PC-9 (cell line): ENCODE data around the gene NXPH2. TPM values are rescaled to one million over a fixed set of nuclear protein-coding genes. Genes with fewer than 3 reads are reported as not detected.

Source experiments
- BruUV-seq: library from RNA; stranded (reverse); fragments of 400-500 nt; replicated peaks from 2 replicates; lab custom pipeline; 2021; lab: Mats Ljungman, UMichigan
- CTCF ChIA-PET: fragments of 300-600 bp; sonication (Branson Sonifier 250); formaldehyde crosslinking; loops from one replicate; lab custom pipeline; 2022; ENCODE audit warnings: antibody characterized with exemption; lab: Charles Lee
- POLR2A ChIA-PET: fragments of 300-600 bp; sonication (Branson Sonifier 250); formaldehyde crosslinking; loops from one replicate; lab custom pipeline; 2022; ENCODE audit warnings: antibody characterized with exemption; ENCODE audit not compliant: unreplicated experiment; lab: Charles Lee
- DNase-seq, 2 experiments: peaks; one replicate each; pipeline versions ENCODE4 v3.0.0 to v3.0.0-alpha.2; 2015 to 2022; ENCODE audit warnings: mixed read lengths in 1 of 2
- H2AFZ ChIP-seq: fragments of 200-600 bp; sonication (generic); 2 replicates; pipeline ENCODE4 v1.8.1; 2017; ENCODE audit warnings: antibody characterized with exemption
- H3F3A ChIP-seq: fragments of 200-600 bp; sonication (generic); 2 replicates; pipeline ENCODE4 v1.8.1; 2017; ENCODE audit warnings: antibody characterized with exemption, mild to moderate bottlenecking, low read depth; ENCODE audit not compliant: insufficient read depth
- H3K27ac ChIP-seq: fragments of 200-600 bp; sonication (generic); 2 replicates; pipeline ENCODE4 v1.6.1; 2016; ENCODE audit warnings: mixed run types
- H3K27me3 ChIP-seq: fragments of 200-600 bp; sonication (generic); 2 replicates; pipeline ENCODE4 v1.6.1; 2016; ENCODE audit warnings: low read depth, mixed run types; ENCODE audit not compliant: insufficient read depth
- H3K36me3 ChIP-seq: fragments of 200-600 bp; sonication (generic); 2 replicates; pipeline ENCODE4 v1.6.1; 2016; ENCODE audit warnings: low read depth, mixed run types
- H3K4me1 ChIP-seq: fragments of 200-600 bp; sonication (generic); replicated peaks from 2 replicates; pipeline ENCODE4 v1.6.1; 2016; ENCODE audit warnings: mixed run types; ENCODE audit not compliant: insufficient read depth
- H3K4me2 ChIP-seq: fragments of 200-600 bp; sonication (generic); 2 replicates; pipeline ENCODE4 v1.6.1; 2017; ENCODE audit warnings: mixed run types
- H3K4me3 ChIP-seq: fragments of 200-600 bp; sonication (generic); 2 replicates; pipeline ENCODE4 v1.6.1; 2016; ENCODE audit warnings: mixed run types
- H3K79me2 ChIP-seq: fragments of 200-600 bp; sonication (generic); 2 replicates; pipeline ENCODE4 v1.6.1; 2017; ENCODE audit warnings: low read depth, mixed run types
- H3K9me2 ChIP-seq: fragments of 200-600 bp; sonication (generic); 2 replicates; pipeline ENCODE4 v1.8.1; 2017; ENCODE audit warnings: mild to moderate bottlenecking; ENCODE audit not compliant: insufficient read depth
- H3K9me3 ChIP-seq: fragments of 200-600 bp; sonication (generic); 2 replicates; pipeline ENCODE4 v1.8.1; 2016; ENCODE audit warnings: low read depth; ENCODE audit not compliant: insufficient read depth
- H4K20me1 ChIP-seq: fragments of 200-600 bp; sonication (generic); 2 replicates; pipeline ENCODE4 v1.8.1; 2017; ENCODE audit not compliant: insufficient read depth
- EZH2 ChIP-seq: fragments of 200-600 bp; sonication (generic); IDR thresholded peaks from 2 replicates; pipeline ENCODE4 v1.8.0; 2017; ENCODE audit warnings: antibody characterized with exemption, low read depth
- intact Hi-C: fragments of 100-400 bp; cut with micrococcal nuclease; formaldehyde crosslinking; loops from one replicate; pipeline ENCODE4 v1.10.0; 2022; ENCODE audit not compliant: unreplicated experiment
- total RNA-seq: library from RNA; stranded (reverse); gene quantifications from 2 replicates; pipeline ENCODE4 v1.2.3, GENCODE V29; 2021
- TF ChIP-seq, protein P1 (sequence below): fragments of 200-600 bp; sonication (generic); conservative IDR thresholded peaks from 2 replicates; pipeline ENCODE4 v1.6.1; 2017; ENCODE audit warnings: mixed run types, antibody characterized with exemption, mild to moderate bottlenecking, moderate library complexity

Gene NXPH2
- total RNA-seq, 1 experiment from 2014 or later, result not detected

DNA sequence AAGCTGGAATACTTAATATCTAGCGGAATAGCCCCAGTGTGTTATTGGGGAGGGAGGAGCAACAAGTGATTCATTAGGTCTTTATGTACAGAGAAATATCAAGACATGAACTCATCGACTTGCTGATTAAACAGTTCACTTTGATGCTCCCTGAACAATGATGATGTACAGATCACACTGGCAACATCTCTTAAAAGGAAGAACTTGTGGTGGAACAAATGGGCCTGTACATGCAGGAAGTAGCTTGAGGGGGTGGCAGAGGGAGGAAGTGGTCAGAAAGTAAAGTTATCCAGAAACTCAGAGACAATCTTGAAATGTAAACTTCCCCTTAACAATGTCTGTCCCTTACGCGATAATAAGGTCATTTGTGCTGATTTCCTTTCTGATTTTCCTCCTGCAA, 90.5 kb downstream of the NXPH2 start:
- H3K4me1 ChIP-seq, result no peaks in the 10 kb centered on the region
- no peaks in the 10 kb centered on the region for H3K27me3 ChIP-seq
- H4K20me1 ChIP-seq, result no peaks in the 10 kb centered on the region
- H3K79me2 ChIP-seq, result no peaks in the 10 kb centered on the region
- no peak overlapping the region for H3K4me3 ChIP-seq
- no peaks in the 10 kb centered on the region for H3K9me2 ChIP-seq
- H3F3A ChIP-seq, result no peaks in the 10 kb centered on the region
- H3K9me3 ChIP-seq, result no peaks in the 10 kb centered on the region
- TF ChIP-seq EZH2, result no peak
- TF ChIP-seq, protein P1, sequence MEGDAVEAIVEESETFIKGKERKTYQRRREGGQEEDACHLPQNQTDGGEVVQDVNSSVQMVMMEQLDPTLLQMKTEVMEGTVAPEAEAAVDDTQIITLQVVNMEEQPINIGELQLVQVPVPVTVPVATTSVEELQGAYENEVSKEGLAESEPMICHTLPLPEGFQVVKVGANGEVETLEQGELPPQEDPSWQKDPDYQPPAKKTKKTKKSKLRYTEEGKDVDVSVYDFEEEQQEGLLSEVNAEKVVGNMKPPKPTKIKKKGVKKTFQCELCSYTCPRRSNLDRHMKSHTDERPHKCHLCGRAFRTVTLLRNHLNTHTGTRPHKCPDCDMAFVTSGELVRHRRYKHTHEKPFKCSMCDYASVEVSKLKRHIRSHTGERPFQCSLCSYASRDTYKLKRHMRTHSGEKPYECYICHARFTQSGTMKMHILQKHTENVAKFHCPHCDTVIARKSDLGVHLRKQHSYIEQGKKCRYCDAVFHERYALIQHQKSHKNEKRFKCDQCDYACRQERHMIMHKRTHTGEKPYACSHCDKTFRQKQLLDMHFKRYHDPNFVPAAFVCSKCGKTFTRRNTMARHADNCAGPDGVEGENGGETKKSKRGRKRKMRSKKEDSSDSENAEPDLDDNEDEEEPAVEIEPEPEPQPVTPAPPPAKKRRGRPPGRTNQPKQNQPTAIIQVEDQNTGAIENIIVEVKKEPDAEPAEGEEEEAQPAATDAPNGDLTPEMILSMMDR, result no peak
- ChIA-PET CTCF (no interaction called here), POLR2A (no interaction called here)
- no peaks in the 10 kb centered on the region for H3K36me3 ChIP-seq
- intact Hi-C loops, result no loop called here
- no peak for DNase-seq
- BruUV-seq, result no TSS peak
- no peak overlapping the region for H3K27ac ChIP-seq
- H2AFZ ChIP-seq, result no peak overlapping the region
- no peak overlapping the region for H3K4me2 ChIP-seq

DNA sequence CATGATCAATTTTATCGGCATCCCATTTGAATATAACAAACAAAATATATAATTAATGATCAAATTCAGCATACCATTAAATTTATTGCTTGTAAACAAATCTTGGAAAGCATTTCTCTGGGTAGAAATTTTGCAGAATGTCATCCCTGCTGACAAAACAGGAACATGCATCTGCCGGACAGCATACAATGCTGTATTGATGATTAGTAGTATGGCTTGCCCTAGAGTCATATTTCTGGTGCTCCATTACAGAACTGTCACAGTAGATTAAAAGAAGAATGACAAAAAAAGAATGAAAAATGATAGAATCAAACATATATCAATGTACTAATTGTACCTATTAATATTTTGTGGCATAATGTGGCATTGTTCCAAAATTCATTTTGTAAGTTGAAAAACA, 98.0 kb downstream of the NXPH2 start:
- ChIA-PET CTCF (interaction anchor here (0.7 kb wide), 1 partner anchor 11 kb away, joined by 3 read pairs; no protein-coding TSS in a partner anchor), POLR2A (no interaction called here)
- Histone ChIP-seq H3K27me3 (no peaks in the 10 kb centered on the region), H3K36me3 (no peaks in the 10 kb centered on the region), H3K79me2 (no peaks in the 10 kb centered on the region), H3K9me3 (no peaks in the 10 kb centered on the region), H3K4me2 (no peak overlapping the region), H4K20me1 (no peaks in the 10 kb centered on the region), H3K4me1 (no peaks in the 10 kb centered on the region), H3K9me2 (no peaks in the 10 kb centered on the region), H2AFZ (no peak overlapping the region), H3K4me3 (no peak overlapping the region), H3F3A (no peaks in the 10 kb centered on the region), H3K27ac (no peak overlapping the region)
- TF ChIP-seq EZH2, result no peak
- TF ChIP-seq, protein P1, result no peak
- no TSS peak for BruUV-seq
- DNase-seq, result no peak
- intact Hi-C loops, result no loop called here

DNA sequence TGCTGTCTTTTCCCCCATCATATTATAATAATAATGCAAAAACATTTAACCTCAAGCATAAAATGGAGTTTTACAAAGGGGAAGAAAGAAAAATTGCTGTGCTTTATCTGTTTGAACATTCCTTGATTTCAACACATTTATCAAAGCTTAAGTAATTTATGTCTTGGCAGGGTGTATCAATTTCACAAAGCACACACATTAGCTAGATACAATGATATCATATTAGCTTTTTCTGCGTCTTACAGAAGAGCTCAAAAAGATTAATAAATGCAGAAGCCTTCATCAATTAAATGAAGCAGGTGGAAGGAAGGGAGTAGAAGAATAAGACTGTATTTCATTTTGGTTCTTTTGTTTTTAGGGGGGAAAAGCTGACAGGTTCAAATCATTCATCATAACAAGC, 103.0 kb downstream of the NXPH2 start:
- Histone ChIP-seq H3K27me3 (no peaks in the 10 kb centered on the region), H3K9me2 (no peaks in the 10 kb centered on the region), H3K79me2 (no peaks in the 10 kb centered on the region), H3K27ac (no peak overlapping the region), H3K4me3 (no peak overlapping the region), H2AFZ (no peak overlapping the region), H3K4me1 (no peaks in the 10 kb centered on the region), H4K20me1 (no peaks in the 10 kb centered on the region), H3K4me2 (no peak overlapping the region), H3F3A (no peaks in the 10 kb centered on the region), H3K36me3 (no peaks in the 10 kb centered on the region), H3K9me3 (no peaks in the 10 kb centered on the region)
- BruUV-seq, result no TSS peak
- ChIA-PET POLR2A (no interaction called here), CTCF (no interaction called here)
- TF ChIP-seq EZH2, result no peak
- TF ChIP-seq, protein P1, result no peak
- no peak for DNase-seq
- intact Hi-C loops, result no loop called here
